ENCODE data around the gene OR52E4. TPM values are rescaled to one million over a fixed set of nuclear protein-coding genes. Genes with fewer than 3 reads are reported as not detected.
A peak's percentile ranks its signal among the peaks of the same experiment; 100 is the strongest.

Gene OR52E4
- total RNA-seq, result not detected in 2 replicates
- not detected for polyA plus RNA-seq (2012)

DNA sequence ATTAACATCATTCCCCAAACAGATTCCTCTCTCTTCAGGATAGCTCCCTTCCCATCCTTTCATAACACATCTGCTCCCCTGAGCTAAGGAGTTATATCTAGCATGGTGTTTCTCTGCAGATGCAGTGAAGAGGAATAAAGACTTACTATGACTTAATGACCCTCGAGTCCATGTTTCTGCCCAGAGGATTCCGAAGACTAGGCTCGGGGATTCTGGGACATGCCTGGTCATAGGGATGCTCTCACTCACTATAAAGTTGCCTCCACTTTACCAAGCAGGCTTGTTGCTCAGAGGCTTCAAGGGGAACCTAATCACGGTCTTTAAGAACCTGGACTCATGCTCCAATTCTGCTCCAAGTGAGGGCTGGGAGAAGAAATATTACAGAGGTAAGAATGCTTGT is at the start of gene OR52E4:
OR52E4 (plus strand) TSS at position 301 of the 400 bp plus-strand sequence. CDS start 3,664 bp downstream, outside the sequence.
- DNase-seq (ENCODE audit: low read depth), result no peak

DNA sequence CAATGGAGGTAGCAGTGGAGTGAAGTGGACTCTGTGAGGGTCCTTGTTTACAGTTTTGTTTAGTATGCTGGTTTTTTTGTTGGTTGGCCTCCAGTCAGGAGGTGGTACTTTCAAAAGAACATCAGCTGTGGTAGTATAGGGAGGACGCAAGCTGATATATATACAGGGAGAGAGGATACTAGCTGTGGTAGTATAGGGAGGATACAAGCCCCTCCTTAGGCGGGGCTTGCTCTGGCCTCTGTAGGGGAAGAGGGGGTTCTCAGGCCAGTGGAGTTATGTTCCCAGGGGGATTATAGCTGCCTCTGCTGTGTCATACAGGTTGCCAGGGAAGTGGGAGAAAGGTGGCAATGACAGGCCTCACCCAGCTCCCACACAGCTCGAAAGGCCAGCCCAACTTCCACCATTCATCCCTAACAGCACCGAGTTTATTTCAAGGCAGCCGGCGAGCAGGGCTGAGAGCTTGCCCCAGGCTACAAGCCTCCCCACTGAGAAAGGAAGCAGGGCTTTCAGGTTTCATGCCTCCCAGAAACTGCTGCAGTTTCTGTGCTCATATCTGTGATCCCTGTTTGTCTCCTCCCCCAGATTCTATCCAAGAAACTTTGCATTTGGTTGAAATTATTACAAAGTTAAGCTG is 49.1 kb upstream of the OR52E4 start:
- no peak for DNase-seq (ENCODE audit: low read depth)

DNA sequence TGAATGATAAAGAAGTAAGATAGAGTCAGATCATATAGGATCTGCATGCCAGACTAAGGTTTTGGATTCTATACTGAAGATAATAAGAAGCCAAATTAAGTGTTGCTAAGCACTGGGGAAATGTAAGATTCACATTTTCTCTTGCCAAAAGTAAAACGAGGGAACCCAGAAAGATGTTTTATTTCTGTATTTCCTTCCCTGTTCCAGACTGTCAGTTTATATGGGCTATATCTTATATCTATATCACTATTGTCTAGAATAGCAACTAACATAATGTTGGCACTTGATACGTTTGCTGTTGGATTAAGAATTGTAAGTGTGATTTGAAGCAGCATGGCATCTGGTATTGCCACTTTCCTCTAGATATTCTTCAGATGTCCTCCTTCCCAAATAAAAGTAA is 47.0 kb upstream of the OR52E4 start:
- no peak for DNase-seq (ENCODE audit: low read depth)

DNA sequence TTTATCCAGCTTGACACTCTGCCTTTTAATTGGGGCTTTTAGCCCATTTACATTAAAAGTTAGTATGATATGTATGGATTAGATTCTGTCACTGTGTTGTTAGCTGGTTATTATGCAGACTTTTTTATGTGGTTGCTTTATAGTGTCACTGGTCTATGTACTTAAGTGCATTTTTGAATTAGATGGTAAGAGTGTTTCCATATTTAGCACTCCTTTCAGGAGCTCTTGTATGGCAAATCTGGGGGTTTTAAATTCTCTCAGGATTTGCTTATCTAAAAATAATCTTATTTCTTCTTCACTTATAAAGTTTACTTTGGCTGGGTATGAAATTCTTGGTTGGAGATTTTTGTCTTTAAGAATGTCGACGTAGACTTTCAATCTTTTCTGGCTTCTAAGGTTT is 42.7 kb upstream of the OR52E4 start:
- DNase-seq (ENCODE audit: low read depth), result no peak

DNA sequence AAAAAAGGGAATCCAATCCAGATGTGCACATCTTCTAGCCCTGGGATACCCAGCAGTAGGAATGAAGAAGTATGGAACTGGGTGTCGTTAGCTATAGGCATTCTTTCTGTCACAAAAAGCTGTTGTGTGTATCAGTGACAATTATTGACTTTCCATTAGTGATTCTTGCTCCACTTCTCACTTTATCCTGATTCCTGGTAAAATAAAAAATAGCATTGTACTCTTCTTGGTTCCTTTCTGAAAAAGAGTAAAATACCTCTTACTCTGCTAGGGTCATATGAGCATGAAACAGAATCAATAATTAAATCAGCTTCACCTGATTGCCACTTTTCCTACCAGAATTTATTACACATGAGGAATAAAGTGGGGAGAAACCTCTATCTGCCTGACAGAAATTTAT is 38.6 kb upstream of the OR52E4 start, which contains the start of gene OR52E6:
OR52E6 (minus strand) TSS at position 101 of the 400 bp plus-strand sequence; CDS start at position 101, 0 bp downstream.
- no peak for DNase-seq (ENCODE audit: low read depth)

DNA sequence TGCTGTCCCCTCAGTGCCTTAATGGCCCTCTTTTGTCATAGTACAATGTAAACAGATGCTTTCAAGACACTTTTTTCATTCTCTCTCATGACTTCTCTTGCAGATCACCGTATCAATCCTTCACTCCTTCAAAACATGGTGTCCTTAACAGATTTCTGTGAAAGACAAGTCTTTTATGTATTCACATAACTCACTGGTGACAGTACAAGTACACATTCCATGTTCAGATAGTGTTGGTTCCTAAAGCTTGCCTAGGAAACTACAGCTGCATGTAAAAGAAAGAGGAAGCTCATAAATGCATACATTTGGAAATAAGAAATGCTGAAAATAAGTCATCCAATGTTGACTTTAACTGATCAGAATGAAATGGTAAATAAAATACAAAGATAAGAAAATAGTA is 33.7 kb upstream of the OR52E4 start:
- DNase-seq (ENCODE audit: low read depth), result no peak

DNA sequence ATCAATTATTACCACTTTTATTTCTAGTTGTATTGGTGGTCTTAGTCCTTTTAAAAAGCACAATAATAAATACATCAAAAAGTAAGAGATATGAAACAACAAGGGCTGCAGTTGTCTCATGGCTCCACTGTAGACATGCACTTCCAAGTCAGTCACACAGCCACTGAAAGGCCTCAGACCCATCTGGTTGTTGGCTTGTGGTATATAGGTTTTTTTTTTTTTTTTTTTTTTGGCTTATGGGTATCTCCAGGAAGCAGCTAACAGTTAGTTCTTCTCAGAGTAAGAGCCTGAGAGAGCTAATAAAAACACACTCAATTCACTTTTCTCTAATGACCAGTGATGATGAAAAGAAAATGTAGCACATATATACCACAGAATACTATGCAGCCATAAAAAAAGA is 32.7 kb upstream of the OR52E4 start:
- no peak for DNase-seq (ENCODE audit: low read depth)

DNA sequence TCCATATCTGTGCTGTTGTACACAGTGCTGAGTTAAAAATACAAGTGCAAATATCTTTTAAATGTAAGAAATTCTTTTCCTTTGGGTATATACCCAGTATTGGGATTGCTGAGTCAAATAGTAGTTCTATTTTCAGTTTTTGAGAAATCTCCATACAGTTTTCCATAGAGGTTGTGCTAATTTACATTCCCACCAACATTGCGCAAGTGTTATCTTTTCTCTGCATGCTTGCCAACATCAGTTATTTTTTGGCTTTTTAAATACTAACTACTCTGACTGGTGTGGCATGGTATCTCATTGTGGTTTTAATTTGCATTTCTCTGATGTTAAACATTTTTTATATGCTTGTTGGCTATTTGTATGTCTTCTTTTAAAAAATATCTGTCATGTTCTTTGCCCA is 29.4 kb upstream of the OR52E4 start:
- no peak for DNase-seq (ENCODE audit: low read depth)

DNA sequence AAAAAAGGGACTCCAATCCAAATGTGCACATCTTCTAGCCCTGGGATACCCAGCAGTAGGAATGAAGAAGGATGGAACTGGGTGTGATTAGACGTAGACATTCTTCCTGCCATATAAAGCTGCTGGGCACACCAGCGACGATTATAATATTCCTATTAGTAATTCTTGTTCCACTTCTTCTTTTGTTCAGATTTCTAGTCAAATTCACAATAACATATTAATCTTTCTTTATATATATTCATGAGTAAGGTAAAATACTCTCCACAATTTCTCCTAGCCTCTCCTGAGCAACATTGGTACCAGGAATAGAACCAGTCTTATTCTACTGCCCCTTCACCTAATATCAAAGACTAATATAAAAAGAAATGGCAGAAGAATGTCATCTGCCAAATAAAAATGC is 22.8 kb upstream of the OR52E4 start, which contains the start of gene OR52E8:
OR52E8 (minus strand) TSS at position 101 of the 400 bp plus-strand sequence; CDS start at position 101, 0 bp downstream.
- DNase-seq (ENCODE audit: low read depth), result no peak

DNA sequence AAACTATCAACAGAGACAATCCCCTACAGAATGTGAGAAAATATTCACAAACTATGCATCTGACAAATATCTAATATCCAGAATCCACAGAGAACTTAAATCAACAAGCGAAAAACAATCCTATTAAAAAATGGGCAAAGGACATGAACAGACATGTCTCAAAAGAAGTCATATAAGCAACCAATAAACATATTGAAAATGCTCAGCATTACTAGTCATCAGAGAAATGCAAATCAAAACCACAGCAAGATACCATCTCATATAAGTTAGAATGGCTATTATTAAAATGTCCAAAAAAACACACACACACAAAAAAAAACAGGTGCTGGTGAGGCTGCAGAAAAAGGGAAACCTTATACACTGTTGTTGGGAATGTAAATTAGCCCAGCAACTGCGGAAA is 14.6 kb upstream of the OR52E4 start:
- no peak for DNase-seq (ENCODE audit: low read depth)

DNA sequence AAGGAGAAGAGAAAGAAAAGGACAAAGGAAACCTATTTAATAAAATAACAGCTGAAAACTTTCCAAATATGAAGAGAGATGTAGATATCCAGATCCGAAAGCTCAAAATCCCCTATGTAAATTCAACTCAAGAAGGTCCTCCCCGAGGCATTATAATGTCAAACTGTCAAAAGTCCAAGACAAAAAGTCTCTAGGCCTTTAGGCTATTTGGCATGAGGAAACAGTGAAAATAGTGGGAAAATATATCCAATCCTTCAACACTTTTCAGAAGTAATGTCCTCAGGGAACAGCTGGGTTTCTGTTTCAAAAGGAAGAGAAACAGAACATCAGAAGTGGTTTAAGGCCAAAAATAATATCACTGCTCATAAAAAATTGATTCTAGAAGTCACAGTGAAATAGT is 1.9 kb upstream of the OR52E4 start:
- DNase-seq (ENCODE audit: low read depth), result no peak

DNA sequence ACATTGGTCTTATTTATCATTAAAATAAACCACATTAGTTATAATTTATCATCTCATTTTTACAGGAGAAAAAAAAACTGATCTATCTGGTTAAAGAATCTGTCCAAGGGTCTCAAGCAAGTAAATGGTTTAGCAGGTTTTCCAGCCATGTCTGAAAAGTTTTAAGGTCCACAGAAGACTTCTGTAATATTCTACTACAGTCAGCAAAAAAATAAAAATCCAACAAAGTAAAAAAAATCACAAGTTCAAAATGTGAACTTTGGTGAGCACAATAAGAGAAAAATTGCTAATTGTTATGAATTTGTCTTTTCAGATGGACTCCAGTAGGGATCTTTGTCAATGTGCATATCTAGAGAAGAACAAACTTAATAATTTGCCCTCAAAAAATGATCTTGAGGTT is 1.3 kb downstream of the OR52E4 start:
- DNase-seq (ENCODE audit: low read depth), result no peak

DNA sequence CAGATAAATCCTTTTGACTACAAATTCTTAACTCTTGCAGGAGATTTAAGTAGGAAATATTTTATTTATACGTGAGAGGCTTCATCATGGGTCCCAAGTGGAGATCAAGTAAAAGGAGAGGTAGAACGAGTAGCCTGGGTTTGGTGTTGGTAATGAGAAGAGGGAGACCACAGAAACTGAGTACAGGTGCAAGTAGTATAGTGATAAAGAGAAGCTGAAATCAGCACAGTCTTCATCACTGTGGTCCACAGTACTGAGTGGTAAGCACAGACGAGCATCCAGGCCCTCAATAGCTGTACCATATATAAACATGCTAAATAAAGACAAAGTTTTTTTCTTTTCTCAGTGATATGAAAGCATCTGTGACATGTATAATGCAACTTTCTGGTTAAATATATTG is 6.7 kb downstream of the OR52E4 start:
- no peak for DNase-seq (ENCODE audit: low read depth)

DNA sequence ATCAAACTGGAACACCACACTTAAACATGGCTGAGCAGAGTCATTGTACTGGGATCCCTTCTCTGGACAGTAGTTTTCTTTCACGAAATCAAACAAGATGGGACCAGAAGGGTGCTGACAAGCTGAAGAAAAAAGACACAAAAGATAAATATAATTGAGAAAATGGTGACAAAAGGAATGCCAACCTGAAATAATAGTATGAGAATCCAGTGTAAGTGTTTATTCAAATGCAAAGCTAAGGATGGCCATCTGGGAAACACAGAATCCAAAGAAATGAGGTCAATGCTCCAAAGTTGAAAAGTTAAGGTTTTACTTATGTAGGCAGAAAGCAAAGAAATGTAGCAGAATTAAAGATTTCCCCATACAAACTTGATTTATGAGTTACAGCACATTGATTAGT is 7.2 kb downstream of the OR52E4 start:
- DNase-seq (ENCODE audit: low read depth), result no peak

DNA sequence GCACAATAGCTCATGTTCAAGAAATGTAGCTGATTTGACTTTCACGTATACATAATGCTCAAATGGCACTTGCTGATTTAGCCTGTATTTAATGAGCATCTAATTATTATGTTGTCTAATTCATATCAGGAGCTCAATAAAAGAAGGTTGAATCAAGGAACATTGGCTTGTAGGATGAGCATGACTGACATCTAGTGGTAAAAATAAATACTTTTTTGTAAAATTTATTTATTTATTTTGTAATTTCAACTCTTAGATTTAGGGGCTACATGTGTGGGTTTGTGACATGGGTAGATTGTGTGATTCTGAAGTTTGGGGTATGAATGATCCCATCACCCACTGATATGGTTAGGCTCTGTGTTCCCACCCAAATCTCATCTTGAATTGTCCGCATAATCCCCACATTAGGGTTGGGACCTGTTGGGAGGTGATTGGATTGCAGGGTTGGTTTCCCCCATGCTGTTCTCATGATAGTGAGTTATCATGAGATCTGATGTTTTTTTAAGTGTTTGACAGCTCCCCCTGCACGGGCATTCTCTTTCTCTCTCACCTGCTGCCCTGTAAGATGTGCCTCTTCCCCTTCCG is 10.9 kb downstream of the OR52E4 start:
- DNase-seq (ENCODE audit: low read depth), result peak; percentile 11

DNA sequence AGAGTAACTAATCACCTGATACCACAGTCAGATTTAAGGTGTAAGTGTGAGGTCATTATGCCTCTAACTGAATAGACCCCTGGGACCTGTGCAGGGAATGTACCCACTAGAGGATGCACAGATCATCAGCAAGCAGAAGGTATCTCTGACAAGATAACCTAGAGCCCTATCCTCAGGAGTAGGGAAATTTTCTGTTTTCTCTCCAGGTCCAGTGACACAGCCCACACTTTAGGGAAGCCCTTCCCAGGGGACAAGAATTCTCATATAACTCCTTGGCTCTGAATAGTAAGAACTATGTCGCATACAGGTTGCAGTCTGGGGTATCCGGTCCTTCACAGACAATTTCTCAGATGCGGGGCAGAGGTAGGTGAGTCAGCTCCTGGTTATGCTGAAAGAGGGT is 12.5 kb downstream of the OR52E4 start, which contains the start of gene OR52E5:
OR52E5 (plus strand) TSS at position 301 of the 400 bp plus-strand sequence. CDS start 7,569 bp downstream, outside the sequence.
- no peak for DNase-seq (ENCODE audit: low read depth)

DNA sequence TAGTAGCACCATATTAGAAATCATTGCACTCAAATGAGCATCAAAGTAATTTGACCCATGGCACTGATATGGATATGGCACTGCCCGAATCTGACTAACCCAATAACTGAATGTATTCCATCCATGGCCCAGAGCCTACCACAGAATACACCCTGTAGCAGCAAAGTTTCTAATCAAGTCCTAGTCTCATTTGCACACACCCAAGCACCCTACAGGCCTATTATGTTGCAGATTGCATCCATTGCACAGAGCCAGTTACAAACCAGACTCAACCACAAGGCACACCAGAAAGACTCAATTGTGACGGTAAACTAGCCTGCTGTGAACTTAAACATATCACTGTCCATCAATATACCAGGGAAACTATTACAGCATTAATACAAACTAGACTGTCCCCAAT is 19.1 kb downstream of the OR52E4 start:
- DNase-seq (ENCODE audit: low read depth), result no peak

DNA sequence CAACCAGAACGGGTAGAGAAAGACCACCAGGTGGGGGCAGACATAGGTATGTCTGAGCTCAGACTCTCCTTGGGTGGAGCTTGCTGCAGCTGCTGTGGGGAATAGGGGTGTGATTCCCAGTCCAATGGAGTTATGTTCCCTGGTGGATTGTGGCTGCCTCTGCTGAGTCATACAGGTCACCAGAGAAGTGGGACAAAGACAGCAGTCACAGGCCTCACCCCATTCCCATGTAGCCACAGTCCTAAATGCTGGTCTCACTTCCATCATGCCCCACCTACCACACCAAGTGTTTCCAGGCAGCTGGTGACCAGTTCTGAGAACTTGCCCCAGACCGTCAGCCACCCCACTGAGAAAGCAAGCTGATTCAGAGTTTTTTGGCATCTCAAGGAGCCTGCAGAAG is 30.1 kb downstream of the OR52E4 start:
- peak; percentile 57 for DNase-seq (ENCODE audit: low read depth)

DNA sequence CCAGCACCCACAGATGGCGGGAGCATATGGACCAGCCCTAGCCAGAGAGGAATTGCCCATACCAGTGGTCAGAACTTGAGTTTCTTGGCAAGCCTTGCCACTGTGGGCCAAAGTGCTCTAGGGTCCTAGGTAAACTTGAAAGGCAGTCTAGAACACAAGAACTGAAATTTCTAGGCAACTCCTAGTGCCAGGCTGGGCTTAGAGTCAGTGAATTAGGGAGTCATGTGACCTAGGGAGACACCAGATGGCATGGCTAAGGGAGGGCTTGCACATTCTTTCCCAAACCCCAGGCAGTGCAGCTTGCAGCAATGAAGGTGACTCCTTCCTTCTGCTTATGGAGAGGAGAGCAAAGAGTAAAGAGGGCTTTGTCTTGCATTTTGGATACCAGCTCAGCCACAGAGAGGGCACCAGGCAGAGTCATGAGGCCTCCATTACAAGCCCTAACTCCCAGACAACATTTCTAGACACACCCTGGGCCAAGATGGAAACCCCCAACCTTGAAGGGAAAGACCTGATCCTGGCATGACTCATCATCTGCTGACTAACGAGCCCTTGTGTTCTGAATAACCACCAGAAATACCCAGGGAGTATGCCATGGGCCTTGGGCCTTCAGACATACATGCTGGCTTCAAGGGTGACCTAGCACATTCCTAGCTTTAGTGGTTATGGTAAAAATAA is 42.5 kb downstream of the OR52E4 start:
- no peak for DNase-seq (ENCODE audit: low read depth)

DNA sequence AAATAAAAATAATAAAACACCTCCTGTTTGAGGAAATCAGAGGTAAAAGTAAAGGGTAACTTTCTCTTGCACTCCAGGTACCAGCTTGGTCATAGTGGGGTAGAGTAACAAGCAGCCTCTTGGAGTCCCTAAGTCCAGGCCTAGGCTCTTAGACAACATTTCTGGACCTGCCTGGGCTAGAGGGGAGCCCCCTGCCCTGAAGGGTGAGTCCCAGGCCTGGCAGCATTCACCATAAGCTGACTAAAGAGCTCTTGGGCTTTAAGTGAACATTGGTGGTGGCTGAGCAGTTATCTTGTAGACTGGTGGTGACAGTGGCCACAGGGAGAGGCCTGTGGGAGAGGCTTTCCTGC is 43.0 kb downstream of the OR52E4 start:
- DNase-seq (ENCODE audit: low read depth), result no peak

DNA sequence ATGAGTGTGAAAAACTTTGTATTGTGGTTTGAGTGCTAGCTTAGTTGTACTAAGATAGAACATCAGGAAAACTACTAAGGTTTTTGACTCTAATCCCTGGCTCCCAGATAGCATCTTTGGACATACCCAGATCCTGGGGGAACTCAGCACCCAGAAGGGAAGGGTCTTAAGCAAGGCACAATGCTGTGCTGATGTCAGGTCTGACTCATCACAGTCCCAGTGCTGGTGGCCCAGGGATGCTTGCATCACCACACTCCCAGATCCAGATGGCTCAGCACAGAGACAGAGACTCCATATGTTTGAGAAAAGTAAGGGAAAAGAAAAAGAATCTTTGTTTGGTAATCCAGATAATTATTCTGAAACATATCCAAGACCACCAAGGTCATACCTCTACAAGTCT is 43.4 kb downstream of the OR52E4 start:
- no peak for DNase-seq (ENCODE audit: low read depth)

DNA sequence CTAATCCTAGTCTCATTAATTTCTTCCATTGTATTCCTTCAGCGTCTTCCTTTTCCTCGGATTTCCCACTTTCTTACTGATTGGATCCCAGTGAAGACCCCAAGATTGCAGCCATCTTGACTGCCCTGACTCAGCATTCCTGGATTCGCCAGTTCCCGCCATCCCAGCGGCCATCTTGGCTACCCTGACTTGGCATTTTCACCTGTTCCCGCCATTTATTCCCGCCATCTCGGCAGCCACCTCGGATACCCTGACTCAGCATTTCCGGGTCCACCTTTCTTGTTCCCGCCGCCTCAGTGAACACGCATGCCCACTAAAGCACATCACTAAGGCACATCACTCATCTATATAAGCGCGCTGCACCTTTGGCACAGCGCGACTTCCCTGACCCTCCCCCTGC is 47.8 kb downstream of the OR52E4 start:
- no peak for DNase-seq (ENCODE audit: low read depth)

DNA sequence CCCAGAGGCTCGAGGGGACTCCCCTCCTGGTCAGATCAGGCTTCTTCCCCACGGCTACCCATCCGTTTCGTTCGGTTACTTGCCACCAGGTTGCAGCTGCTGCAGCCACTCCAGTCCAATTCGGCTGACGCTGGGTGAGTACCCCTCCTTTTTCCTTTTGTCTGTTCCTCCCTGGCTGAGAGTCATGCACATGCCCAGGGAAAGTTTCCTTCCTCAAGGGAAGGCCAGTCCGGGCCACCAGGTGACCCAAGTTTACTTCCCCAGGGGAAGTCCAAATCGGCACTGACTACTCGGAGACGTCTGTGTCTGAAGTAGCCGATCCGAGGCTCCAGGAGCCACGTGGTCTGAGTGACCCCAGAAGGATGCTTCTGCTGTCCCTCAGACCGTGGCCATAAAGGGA is 48.4 kb downstream of the OR52E4 start:
- no peak for DNase-seq (ENCODE audit: low read depth)

Measured in myocyte (in vitro differentiated cells).